Endothelial cell of coronary artery (primary cell): Measurements from ENCODE around the gene MARCHF6. TPM values are rescaled to one million over a fixed set of nuclear protein-coding genes. Genes with fewer than 3 reads are reported as not detected.

ENCODE experiments used
- total RNA-seq: library from RNA; depleted of rRNA; stranded (reverse); fragments of >200 nt; gene quantifications from 2 replicates; pipeline ENCODE4 v1.2.3, GENCODE V29; 2014

Gene MARCHF6
- total RNA-seq, result 42.6 and 86.7 TPM in 2 replicates

GRCh38 chr5:10353241-10354047 lies at the start of gene MARCHF6:
MARCHF6 (plus strand) TSS chr5:10353695; CDS start chr5:10353899, 204 bp downstream.

GRCh38 chr5:10307206-10308148 lies 46.0 kb upstream of the MARCHF6 start, which contains the start of gene CMBL:
CMBL (minus strand) TSS chr5:10307902; CDS start chr5:10290762, 17,140 bp downstream.

Other genes starting within 250 kb of the MARCHF6 start
- gene ATPSCKMT, start 103.8 kb upstream of the MARCHF6 start, total RNA-seq, result 20.1 and 26.7 TPM in 2 replicates
- gene CCT5, start 103.4 kb upstream of the MARCHF6 start, total RNA-seq, result 757 and 844 TPM in 2 replicates
- 5.7 and 6.7 TPM in 2 replicates for gene CMBL, start 45.8 kb upstream of the MARCHF6 start, total RNA-seq
- gene ROPN1L, start 88.2 kb downstream of the MARCHF6 start, total RNA-seq, result 0.28 and 0.45 TPM in 2 replicates
- 3.4 and 7.3 TPM in 2 replicates for gene ANKRD33B, start 210.4 kb downstream of the MARCHF6 start, total RNA-seq